GM18870 (cell line): ENCODE measurements around the gene MTSS2.

ENCODE experiments used
- ATAC-seq: cut with Tn5 transposase; IDR thresholded peaks from one replicate; pipeline ENCODE4 v1.9.1; 2021; ENCODE audit warnings: moderate library complexity; ENCODE audit not compliant: unreplicated experiment

MTSS2 gene

DNA sequence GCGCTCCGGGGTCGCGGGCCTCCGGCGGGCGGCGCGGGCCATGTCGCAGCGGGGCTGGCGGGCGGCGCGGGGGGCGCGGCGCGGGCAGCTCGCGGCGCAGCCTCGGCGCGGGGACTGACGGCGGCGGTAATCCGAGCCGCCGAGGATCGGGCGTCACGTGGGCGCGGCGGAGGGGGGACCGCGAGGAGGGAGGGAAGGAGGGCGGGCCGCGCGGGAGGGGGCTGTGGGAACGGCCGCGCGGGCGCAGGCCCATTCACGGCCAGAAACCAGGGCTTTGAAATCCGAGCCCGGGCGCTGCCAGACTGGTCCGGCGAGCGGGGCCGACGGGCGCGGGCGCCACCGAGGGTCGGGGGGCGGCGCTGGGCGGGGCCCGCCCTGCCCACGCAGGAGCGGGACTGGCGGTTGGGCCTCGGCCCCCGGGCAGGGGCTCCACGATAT, at the start of gene MTSS2:
MTSS2 (minus strand) TSS at position 116 of the 438 bp plus-strand sequence. CDS start 262 bp downstream, outside the sequence.
- no peak for ATAC-seq

- no peak for ATAC-seq
These were observed 49.5 kb upstream of the MTSS2 start for GRCh38 chr16:70735141-70735979.

DNA sequence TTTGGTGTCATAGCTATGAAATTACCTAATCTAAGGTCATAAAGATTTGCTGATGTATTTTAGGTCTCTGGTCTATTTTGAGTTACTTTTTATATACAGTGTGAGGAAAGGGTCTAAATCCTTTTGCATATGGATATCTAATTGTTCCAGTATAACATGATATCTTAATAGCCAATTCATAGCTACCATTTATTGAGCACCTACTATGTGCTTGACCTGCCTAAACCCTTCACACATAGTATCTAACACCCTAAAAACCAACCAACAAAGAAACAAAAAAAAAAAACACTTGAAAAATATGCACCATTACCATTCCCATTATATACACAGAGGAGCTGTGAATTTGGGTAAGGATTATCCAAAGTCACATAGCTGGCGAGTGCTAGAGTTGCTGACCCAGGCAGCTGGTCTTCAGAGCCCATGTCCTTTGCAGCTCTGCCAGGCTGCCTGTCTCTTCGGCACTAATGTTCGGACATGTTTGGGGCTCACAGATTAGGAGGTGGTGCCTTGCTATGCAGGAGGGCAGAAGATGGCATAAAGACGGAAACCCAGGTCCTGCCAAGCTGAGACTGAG, 48.8 kb upstream of the MTSS2 start:
- ATAC-seq = no peak

DNA sequence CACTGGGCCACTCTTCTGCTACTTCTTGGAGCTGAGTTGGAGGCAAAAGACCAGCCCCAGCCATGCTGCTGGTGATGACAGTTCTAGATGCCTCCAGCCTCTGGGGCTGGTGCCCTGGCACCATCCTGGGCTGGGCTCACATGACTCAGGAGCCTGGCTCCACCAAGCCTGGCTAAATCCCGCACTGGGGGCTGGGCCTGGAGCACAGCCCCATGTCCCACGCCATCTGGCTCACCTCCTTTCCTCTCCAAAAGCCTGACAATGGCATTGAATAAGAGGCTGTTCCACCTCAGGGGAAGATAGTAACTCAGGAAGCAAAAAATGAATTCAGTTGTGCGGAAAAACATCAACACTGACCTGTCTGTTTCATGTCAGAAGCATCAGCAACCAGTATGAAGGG, 45.1 kb upstream of the MTSS2 start:
- ATAC-seq = no peak

DNA sequence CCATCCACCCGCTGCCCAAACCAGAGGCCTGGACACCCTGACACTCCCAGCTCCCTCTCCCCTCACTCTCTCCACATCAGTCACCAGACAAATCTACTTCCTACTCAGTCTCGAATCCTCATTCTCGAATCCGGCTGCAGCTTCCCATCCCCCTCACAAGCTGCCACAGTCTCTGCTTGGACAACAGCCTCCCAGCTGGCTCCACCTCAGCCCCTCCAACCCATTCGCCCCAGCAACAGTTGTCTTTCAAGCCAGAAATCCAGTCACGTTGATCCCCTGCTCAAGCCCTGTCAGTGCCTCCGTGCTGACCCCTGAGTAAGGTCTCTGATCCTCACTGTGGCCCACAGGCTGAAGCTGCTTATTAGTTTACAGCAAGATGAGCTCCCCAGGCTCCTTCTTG, 44.2 kb upstream of the MTSS2 start:
- ATAC-seq = no peak

DNA sequence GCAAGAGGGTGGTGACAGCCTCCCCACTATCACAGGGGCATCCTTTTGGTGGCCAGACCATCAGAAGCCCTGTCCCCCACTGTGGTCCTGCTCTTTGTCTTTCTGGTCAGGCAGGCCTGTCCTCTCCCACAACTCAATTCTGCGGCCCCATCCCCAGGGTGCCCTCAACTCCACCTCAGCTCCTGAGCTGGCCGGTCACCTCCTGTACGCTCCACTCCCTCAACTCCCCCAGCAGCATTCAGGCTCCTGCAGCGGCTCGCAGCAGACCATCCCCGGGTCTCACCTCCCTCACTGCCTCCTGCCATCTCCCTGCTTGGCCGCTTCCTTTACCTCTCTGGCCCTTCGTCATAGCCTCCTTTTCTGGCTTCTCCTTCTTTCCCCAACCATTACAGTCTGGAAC, 43.4 kb upstream of the MTSS2 start:
- no peak for ATAC-seq

GRCh38 chr16:70728150-70728549, 42.3 kb upstream of the MTSS2 start:
- no peak for ATAC-seq

- ATAC-seq = no peak
These were observed 41.1 kb upstream of the MTSS2 start for GRCh38 chr16:70726892-70727361.

DNA sequence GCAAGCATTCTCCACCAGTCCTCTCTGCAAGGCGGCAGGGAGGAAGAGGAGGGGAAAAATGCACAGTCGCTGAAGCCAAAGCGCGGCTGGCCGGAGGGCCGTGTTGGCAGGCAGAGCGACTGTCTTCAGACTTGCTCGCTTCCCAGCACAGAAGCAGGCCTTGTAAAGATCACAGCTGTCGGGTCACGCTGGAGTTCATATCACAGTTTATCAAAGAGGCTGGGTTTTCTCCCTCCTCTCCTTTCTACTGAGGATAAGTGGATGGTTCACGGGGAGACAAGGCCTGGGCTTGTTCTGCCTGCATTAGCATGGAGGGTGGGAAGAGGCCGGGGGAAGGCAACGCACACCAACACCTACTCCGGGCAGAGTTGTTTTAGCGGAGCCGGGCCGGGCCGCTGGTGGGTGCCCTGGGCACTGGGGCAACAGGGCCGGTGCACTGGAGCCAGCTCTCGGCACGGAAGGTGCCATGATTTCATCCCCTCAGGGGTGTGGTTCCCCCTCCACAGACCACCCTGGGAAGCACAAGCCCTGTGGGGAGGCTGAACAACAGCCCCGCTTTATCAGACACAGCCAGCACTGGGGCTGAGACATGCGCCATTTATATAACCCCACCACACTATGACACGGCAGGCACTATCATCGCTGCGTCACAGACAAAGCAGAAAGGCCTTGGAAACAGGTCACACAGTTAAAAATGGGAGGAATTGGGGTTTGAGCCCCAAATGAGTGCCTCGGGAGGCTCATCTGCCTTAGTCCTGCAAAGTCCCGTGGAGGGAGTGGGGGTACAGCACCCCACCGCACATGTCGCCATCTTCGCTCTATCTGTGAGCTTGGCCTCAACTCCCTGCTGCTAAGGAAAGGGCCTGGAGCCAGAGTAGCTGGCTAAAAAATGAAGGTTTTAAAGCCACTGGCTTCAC, 40.3 kb upstream of the MTSS2 start:
- no peak for ATAC-seq

- ATAC-seq = no peak
These were observed 39.4 kb upstream of the MTSS2 start for GRCh38 chr16:70725024-70725911.

DNA sequence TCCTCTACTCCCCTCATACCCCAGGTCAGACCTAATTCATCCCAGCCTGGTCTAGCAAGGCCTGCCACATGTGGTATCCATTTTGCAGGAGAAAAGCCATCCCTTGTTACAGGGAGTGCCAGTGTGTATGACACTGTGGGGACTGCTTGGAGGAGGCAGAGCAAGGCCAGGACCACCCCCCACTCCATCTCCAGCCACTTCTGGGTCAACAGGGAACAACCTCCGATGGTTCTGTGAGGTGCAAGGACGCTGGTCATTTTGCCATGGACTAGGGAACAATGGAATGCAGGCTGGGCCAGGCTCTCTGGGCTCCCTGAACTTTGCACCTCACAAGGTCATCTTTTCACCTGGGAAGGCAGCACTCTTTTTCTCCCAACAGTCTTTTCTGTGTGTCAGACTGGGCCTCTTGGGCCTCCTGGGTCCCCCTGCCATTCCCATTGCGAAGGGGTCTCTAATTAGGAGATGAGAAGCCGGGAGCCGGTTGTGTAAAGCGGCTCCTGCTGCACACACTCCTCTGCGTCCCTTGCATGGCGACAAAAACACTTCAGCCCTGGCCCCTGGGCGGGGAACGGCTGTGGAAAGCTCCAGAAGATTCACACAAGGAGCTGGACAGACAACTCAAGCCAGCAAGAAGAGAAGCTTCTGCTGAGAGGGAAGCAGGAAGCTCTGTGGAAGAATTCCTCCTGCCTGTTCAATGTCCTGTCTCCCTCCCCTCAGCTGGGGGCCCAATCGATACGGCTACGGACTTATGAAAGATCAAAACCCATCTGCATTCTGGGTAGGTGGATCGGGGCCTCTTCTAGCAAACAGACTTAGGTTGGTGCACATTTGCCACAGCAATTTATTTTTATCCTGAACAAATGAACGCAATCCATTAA, 38.5 kb upstream of the MTSS2 start:
- ATAC-seq = no peak

- no peak for ATAC-seq
These were observed 37.9 kb upstream of the MTSS2 start for GRCh38 chr16:70723740-70724145.

GRCh38 chr16:70721202-70721963, 35.5 kb upstream of the MTSS2 start:
- ATAC-seq = no peak

- ATAC-seq = no peak
These were observed 34.8 kb upstream of the MTSS2 start for GRCh38 chr16:70720425-70721201.

GRCh38 chr16:70717065-70717464, 31.2 kb upstream of the MTSS2 start:
- no peak for ATAC-seq

- no peak for ATAC-seq
These were observed 30.1 kb upstream of the MTSS2 start for GRCh38 chr16:70715860-70716357.

DNA sequence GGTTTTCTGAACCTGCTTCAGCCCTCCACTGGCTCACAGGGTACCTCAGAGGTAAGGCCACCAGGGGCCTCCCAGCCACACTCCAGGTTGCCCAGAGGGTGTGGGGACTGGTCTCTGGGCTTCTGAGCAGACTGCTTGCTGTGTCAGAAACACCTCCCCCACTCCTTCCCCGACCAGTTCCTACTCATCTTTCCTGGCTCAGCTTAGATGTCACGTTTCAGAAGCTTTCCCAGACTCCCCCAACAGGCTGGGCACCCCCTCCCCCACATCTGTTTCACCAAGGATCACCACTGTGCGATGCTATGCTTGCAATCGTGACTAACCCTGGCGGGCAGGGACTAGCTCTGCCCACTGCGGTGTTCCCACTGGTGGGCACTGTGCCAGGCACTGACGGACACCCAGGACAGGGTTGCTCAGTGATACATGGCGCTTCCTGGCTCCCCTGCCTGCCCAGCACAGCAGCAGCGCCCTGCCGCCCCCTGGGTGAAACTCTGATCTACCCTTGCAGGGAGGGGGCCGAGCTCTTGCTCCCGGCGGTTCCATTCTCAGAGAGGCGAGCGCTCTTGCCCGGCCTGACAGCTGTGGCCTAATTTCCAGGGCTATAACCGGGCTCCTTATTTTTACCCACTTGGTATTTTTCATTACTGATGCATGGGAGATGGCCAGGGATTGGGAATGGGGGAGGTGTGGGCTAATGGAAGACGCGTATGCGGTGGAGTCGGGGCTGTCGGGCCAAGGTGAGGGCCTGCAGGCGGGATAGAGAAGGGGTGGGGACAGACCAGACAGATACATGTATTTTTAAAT, 29.4 kb upstream of the MTSS2 start:
- ATAC-seq = no peak
